CD4-positive, alpha-beta memory T cell (primary cell): Measurements from ENCODE around the gene MMD. TPM values are rescaled to one million over a fixed set of nuclear protein-coding genes. Genes with fewer than 3 reads are reported as not detected.
"Not testable (repeated sequence)": the region's sequence is repeated elsewhere in the genome, so short reads cannot be mapped to it uniquely, and the experiment has no call there.

Experiments
- CTCF ChIA-PET: fragments of 350-600 bp; sonication (Branson Sonifier 250); formaldehyde crosslinking; loops from one replicate; lab custom pipeline; 2021; ENCODE audit warnings: inconsistent platforms; ENCODE audit not compliant: partially characterized antibody; lab: Charles Lee
- POLR2A ChIA-PET: fragments of 350-600 bp; sonication (Branson Sonifier 250); formaldehyde crosslinking; loops from one replicate; lab custom pipeline; 2021; ENCODE audit not compliant: partially characterized antibody; lab: Charles Lee
- DNase-seq, 5 donors: peaks; one replicate each; pipeline versions ENCODE4 v3.0.0 to v3.0.0-alpha.2; 2020 to 2022; ENCODE audit warnings: mixed read lengths in 1 of 5
- H3K27ac ChIP-seq: one replicate; pipeline ENCODE4 v1.7.0; 2013; ENCODE audit warnings: low read depth, low read length
- H3K27me3 ChIP-seq: 2 replicates; pipeline ENCODE4 v1.7.0; 2013; ENCODE audit warnings: mild to moderate bottlenecking, low read length, moderate library complexity; ENCODE audit not compliant: insufficient read depth
- H3K36me3 ChIP-seq: 2 replicates; pipeline ENCODE4 v1.7.0; 2013; ENCODE audit warnings: mild to moderate bottlenecking, low read length, moderate library complexity; ENCODE audit not compliant: insufficient read depth
- H3K4me1 ChIP-seq: 2 replicates; pipeline ENCODE4 v1.7.0; 2013; ENCODE audit warnings: mild to moderate bottlenecking, low read length, moderate library complexity; ENCODE audit not compliant: insufficient read depth
- H3K4me3 ChIP-seq, 2 donors: one replicate each; pipeline ENCODE4 v1.7.0; 2013; ENCODE audit warnings: low read length in 2 of 2, mild to moderate bottlenecking in 1 of 2
- H3K9me3 ChIP-seq, 2 donors: one replicate each; pipeline ENCODE4 v1.7.0; 2013; ENCODE audit warnings: low read length in 2 of 2, control low read depth in 1 of 2; ENCODE audit not compliant: control insufficient read depth in 1 of 2
- H3K27ac Mint-ChIP-seq, 7 donors: one replicate each; pipeline ENCODE4 v1.8.0; 2020 to 2021; ENCODE audit warnings: mixed read lengths in 7 of 7, mild to moderate bottlenecking in 6 of 7, inconsistent platforms in 3 of 7, moderate library complexity in 3 of 7
- H3K27me3 Mint-ChIP-seq, 2 donors: one replicate each; pipeline ENCODE4 v1.8.0; 2020 to 2021; ENCODE audit warnings: mixed read lengths in 2 of 2
- H3K36me3 Mint-ChIP-seq, 2 donors: one replicate each; pipeline ENCODE4 v1.8.0; 2020 to 2021; ENCODE audit warnings: mixed read lengths in 2 of 2, inconsistent platforms in 1 of 2, mild to moderate bottlenecking in 1 of 2
- H3K4me1 Mint-ChIP-seq, 4 donors: one replicate each; pipeline ENCODE4 v1.8.0; 2020 to 2021; ENCODE audit warnings: mixed read lengths in 4 of 4, mild to moderate bottlenecking in 1 of 4
- H3K4me3 Mint-ChIP-seq, 8 donors: one replicate each; pipeline ENCODE4 v1.8.0; 2020 to 2021; ENCODE audit warnings: mixed read lengths in 8 of 8, mild to moderate bottlenecking in 7 of 8, moderate library complexity in 6 of 8, inconsistent platforms in 3 of 8
- H3K9me3 Mint-ChIP-seq, 8 donors: one replicate each; pipeline ENCODE4 v1.8.0; 2020 to 2021; ENCODE audit warnings: mixed read lengths in 8 of 8, mild to moderate bottlenecking in 5 of 8, inconsistent platforms in 3 of 8, moderate library complexity in 1 of 8
- intact Hi-C: fragments of 100-400 bp; cut with micrococcal nuclease; formaldehyde crosslinking; loops from one replicate; pipeline ENCODE4 v1.15.1; 2023
- polyA plus RNA-seq, 2 donors: library from polyadenylated mRNA; unstranded; fragments of 300-500 nt; fragmentation: Illumina TruSeq; gene quantifications; one replicate each; pipeline ENCODE4 v1.2.3, GENCODE V29; 2021
- total RNA-seq, 2 experiments: library from RNA; stranded (reverse); gene quantifications; one replicate each; pipeline ENCODE4 v1.2.3, GENCODE V29; 2021

Gene MMD
- total and polyA plus RNA-seq, 4 experiments from 2014 or later: 4.2 to 20.0 (median 9.2) TPM

DNA sequence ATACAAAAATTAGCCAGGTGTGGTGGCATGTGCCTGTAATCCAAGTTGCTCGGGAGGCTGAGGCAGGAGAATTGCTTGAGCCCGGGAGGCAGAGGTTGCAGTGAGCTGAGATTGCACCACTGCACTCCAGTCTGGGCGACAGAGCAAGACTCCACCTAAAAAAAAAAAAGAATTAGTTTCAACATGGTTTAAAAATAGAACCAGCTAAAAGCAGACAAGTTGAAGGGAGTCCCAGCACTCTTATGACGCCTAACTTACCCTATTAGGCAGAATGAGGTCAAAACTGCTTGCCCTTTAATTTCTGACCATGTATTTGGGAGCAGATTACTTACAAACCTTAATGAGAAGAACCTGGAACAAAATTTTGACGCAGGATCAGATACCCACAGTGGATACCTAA is 17.4 kb downstream of the MMD start:
- H3K4me1 Mint-ChIP-seq, H3K4me3 ChIP-seq, H3K4me3 Mint-ChIP-seq, H3K27ac Mint-ChIP-seq, DNase-seq, H3K27me3 Mint-ChIP-seq, CTCF ChIA-PET, intact Hi-C loops, POLR2A ChIA-PET, H3K27ac ChIP-seq, H3K9me3 ChIP-seq, H3K4me1 ChIP-seq, H3K9me3 Mint-ChIP-seq, H3K27me3 ChIP-seq: not testable (repeated sequence)
- peaks cover 13% of the 10 kb centered on the region for H3K36me3 ChIP-seq
- peaks cover 45 to 62% of the 10 kb centered on the region in 2 donors for H3K36me3 Mint-ChIP-seq

DNA sequence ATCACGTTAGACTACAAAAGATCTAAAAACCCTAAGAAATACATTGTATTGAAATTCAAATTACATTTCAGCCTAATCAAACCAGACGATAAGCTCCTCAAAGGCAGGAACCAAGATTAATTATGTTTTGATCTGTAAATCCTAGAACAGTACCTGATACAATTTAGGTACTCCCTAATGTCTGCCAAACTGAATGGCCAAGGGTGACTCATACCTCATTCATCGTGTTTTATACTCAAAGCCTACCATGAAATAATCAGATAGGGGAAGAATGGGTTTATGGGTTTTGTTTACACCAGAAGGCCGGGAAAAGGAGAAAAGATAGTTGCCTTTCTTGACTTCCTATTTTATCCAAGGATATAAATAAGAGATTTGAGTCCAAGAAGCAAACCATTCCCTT is 19.3 kb downstream of the MMD start:
- no peaks in the 10 kb centered on the region for H3K9me3 ChIP-seq
- POLR2A ChIA-PET: no interaction called here
- peaks cover 45 to 58% of the 10 kb centered on the region in 2 donors for H3K36me3 Mint-ChIP-seq
- H3K4me1 ChIP-seq: no peaks in the 10 kb centered on the region
- intact Hi-C loops: no loop called here
- no peaks in the 10 kb centered on the region for H3K27me3 ChIP-seq
- H3K9me3 Mint-ChIP-seq: no peaks in the 10 kb centered on the region
- H3K4me3 ChIP-seq: no peak overlapping the region
- DNase-seq: no peak
- CTCF ChIA-PET: interaction anchor here (0.6 to 1.8 kb wide), 2 partner anchors 54 to 1800 kb away, joined by 3 to 4 read pairs; no protein-coding TSS in a partner anchor
- peaks cover 5% of the 10 kb centered on the region for H3K36me3 ChIP-seq
- no peak overlapping the region for H3K27ac ChIP-seq
- no peak overlapping the region for H3K4me3 Mint-ChIP-seq
- no peaks in the 10 kb centered on the region for H3K27me3 Mint-ChIP-seq
- no peak overlapping the region for H3K27ac Mint-ChIP-seq
- peaks cover 0 to 1% (median 0%) of the 10 kb centered on the region in 4 donors for H3K4me1 Mint-ChIP-seq

DNA sequence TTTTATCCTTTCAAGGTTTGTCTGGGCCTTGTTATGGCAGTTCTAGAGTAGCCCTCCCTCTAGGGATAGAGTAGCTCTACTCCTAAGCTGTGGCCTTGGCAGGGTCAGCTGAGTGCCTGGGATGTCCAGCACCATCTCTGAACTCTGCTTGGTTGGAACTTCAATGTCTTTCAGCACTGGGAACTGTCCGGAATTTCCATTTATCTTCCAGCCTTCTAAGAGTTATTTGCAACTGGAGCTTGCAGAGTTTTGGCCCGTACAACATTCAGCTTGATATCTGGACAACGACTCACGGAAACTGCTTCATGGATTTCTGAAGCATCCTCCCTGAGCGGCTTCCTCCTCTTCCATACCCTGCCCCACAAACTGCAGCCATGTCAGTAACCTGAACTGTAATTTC is 22.9 kb downstream of the MMD start:
- CTCF ChIA-PET: interaction anchor here (1.4 kb wide), 1 partner anchor 41 kb away, joined by 3 read pairs; no protein-coding TSS in a partner anchor
- no peaks in the 10 kb centered on the region for H3K4me1 ChIP-seq
- H3K27me3 ChIP-seq: no peaks in the 10 kb centered on the region
- no peak for DNase-seq
- intact Hi-C loops: no loop called here
- no peak overlapping the region for H3K27ac Mint-ChIP-seq
- POLR2A ChIA-PET: no interaction called here
- no peaks in the 10 kb centered on the region for H3K9me3 Mint-ChIP-seq
- no peaks in the 10 kb centered on the region for H3K9me3 ChIP-seq
- no peaks in the 10 kb centered on the region for H3K27me3 Mint-ChIP-seq
- no peak overlapping the region for H3K4me3 ChIP-seq
- peaks cover 42 to 51% of the 10 kb centered on the region in 2 donors for H3K36me3 Mint-ChIP-seq
- peaks cover 0 to 1% (median 0%) of the 10 kb centered on the region in 4 donors for H3K4me1 Mint-ChIP-seq
- H3K27ac ChIP-seq: no peak overlapping the region
- peaks cover 4% of the 10 kb centered on the region for H3K36me3 ChIP-seq
- no peak overlapping the region for H3K4me3 Mint-ChIP-seq

DNA sequence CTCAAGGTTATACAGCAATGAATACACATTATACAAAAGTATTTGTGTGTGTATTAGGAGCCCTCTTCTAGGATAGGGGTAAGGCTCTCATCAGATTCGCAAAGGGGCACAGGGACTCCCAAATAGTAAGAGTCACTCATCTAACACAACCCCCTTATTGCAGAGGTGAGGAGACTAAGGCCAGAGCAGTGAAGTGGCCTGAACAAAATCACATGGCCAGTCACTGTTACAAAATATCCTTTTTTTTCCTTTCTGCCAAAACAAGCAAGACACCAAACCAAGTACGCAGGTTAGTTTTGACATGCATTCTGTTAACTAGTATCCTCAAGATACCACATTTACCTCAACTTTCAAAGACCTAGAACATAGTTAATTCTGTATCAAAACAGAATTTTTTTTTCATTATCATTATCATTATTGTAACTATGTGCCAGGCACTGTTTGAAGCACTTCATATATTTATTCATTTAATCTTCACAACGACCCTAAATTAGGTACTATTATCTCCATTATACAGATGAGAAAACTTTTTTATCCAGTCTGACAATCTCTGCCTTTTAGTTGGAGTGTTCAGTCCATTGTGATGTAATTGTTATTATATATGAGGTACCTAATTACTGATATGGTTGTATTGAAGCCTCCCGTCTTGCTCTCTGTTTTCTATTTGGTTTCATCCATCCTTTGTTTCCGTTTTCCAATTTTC is 25.7 kb downstream of the MMD start:
- POLR2A ChIA-PET: no interaction called here

DNA sequence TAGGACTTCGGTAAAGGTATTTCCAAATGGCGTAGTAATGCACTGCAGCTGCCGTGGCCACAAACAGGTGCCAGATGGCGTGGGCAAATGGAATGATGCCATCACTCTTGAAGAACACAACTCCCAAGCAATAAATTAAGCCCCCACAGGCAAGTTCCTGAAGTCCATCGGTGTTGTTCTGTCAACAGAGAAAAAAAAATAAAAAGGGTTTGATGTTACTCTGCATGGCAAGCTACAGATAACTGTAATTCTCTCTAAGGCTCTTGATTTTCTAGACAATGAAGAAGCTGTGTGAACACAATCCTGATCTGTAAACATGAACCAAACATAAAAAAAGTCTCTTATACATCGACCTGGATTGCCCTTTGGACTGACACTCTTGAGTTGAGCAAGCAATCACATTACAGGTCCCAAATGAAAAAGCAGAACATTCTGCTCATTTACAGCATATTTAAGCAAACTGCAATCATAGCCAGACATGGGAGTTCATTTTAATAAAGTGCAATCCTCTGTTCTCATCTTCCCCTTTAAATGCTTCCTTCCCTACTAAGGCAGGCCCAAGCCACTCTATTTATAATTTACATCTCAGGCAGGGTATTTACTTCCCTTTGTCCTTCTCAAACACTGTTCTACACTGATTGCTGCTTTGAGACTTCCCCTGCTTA is 27.1 kb downstream of the MMD start:
- POLR2A ChIA-PET: interaction anchor here (1.0 kb wide), 1 partner anchor 26 kb away, joined by 3 read pairs; no protein-coding TSS in a partner anchor
- H3K27ac Mint-ChIP-seq: peak overlapping the region in 5 of 7 donors; percentile 14 to 72 (median 48)

More for the DNA sequence above, 25.7 kb downstream of the MMD start:
- DNase-seq: no peak
- no peaks in the 10 kb centered on the region for H3K4me1 ChIP-seq
- Mint-ChIP-seq H3K36me3 (peaks cover 40% of the 10 kb centered on the region in 2 donors), H3K27me3 (no peaks in the 10 kb centered on the region), H3K9me3 (no peaks in the 10 kb centered on the region), H3K4me3 (no peak overlapping the region), H3K27ac (no peak overlapping the region), H3K4me1 (peaks cover 0 to 1% (median 0%) of the 10 kb centered on the region in 4 donors)
- intact Hi-C loops: no loop called here
- H3K27me3 ChIP-seq: no peaks in the 10 kb centered on the region
- no peaks in the 10 kb centered on the region for H3K9me3 ChIP-seq
- no peak overlapping the region for H3K27ac ChIP-seq
- no peaks in the 10 kb centered on the region for H3K36me3 ChIP-seq
- CTCF ChIA-PET: no interaction called here
- no peak overlapping the region for H3K4me3 ChIP-seq

DNA sequence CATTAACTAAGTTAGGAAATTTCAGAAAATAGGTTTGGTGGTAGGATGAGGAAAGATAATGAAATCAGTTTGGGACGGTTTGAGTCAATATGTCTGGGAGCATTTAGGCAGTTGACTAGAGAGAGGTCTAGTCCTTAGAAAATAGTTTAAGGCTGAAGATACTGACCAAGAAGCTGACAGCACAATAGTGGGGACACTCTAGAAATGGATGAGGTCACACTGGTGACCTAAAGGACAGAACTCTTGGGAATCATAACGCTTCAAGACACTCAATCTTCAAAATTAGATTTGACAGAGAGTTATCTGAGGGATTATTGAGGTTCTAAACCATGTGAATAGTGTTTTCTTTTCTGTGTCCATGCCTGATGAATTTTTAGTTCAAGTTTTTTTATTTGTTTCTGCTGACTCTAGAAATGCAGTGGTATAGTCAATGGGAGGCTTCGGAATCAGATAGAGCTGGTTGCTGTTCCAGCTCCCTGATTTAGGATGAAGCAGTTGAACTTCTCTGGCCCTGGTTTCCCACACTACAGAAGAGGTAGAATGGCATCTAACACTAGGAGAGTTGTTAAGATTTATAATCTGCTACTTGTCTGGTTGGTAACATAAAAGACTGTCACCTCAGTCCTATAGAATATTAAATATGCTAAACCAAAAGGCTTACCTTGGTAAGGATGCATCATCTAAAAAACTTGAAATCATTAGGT is 29.7 kb downstream of the MMD start:
- no peaks in the 10 kb centered on the region for H3K27me3 Mint-ChIP-seq
- H3K9me3 Mint-ChIP-seq: no peaks in the 10 kb centered on the region
- H3K4me3 Mint-ChIP-seq: no peak overlapping the region
- Histone ChIP-seq H3K36me3 (no peaks in the 10 kb centered on the region), H3K4me3 (no peak overlapping the region), H3K9me3 (no peaks in the 10 kb centered on the region), H3K27ac (no peak overlapping the region), H3K4me1 (no peaks in the 10 kb centered on the region), H3K27me3 (no peaks in the 10 kb centered on the region)
- intact Hi-C loops: no loop called here
- peaks cover 17 to 21% of the 10 kb centered on the region in 2 donors for H3K36me3 Mint-ChIP-seq
- no peak for DNase-seq
- peak overlapping the region in 2 of 7 donors; percentile 45 for H3K27ac Mint-ChIP-seq
- peaks cover 0 to 1% (median 0%) of the 10 kb centered on the region in 4 donors for H3K4me1 Mint-ChIP-seq
- ChIA-PET CTCF (no interaction called here), POLR2A (no interaction called here)

More for the DNA sequence above, 27.1 kb downstream of the MMD start:
- Mint-ChIP-seq H3K4me3 (no peak overlapping the region), H3K9me3 (no peaks in the 10 kb centered on the region), H3K27me3 (no peaks in the 10 kb centered on the region), H3K4me1 (peaks cover 0 to 1% (median under 1%) of the 10 kb centered on the region in 4 donors), H3K36me3 (peaks cover 33 to 35% of the 10 kb centered on the region in 2 donors)
- CTCF ChIA-PET: interaction anchor here (1.0 kb wide), 1 partner anchor 16 kb away, joined by 3 read pairs; no protein-coding TSS in a partner anchor
- Histone ChIP-seq H3K9me3 (no peaks in the 10 kb centered on the region), H3K27me3 (no peaks in the 10 kb centered on the region), H3K36me3 (no peaks in the 10 kb centered on the region), H3K27ac (no peak overlapping the region), H3K4me3 (no peak overlapping the region), H3K4me1 (no peaks in the 10 kb centered on the region)
- no peak for DNase-seq
- intact Hi-C loops: no loop called here

DNA sequence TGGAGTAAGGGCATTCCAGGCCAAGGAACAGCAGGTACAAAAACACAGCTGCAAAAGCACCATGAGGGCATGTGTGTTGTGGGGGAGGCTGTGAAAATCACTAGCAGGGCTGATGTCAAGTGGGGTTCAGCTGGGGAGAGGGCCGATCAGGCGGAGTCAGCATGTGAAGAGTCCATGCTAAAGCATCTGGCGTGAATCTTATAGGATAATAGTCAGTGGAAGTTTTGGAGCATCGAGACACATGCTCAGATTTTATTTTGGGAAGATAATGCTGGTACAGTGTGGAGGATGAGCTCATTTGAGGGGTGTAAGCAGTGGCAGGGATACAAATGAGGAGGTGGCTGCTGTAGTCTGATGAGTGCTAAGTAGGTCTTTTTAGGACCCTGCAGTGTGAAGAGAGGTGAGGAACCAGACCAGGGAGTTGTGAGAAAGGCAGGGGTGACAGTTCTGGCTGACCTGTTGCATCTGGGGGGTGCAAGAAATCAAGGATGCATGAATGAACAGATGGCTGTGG is 30.3 kb downstream of the MMD start:
- ChIA-PET CTCF (no interaction called here), POLR2A (no interaction called here)
- Mint-ChIP-seq H3K9me3 (no peaks in the 10 kb centered on the region), H3K4me1 (peaks cover 0 to 1% (median 0%) of the 10 kb centered on the region in 4 donors), H3K36me3 (peaks cover 17 to 21% of the 10 kb centered on the region in 2 donors), H3K27me3 (no peaks in the 10 kb centered on the region), H3K27ac (peak overlapping the region in 2 of 7 donors; percentile 45), H3K4me3 (no peak overlapping the region)
- no peak overlapping the region for H3K4me3 ChIP-seq
- no peak for DNase-seq
- no peak overlapping the region for H3K27ac ChIP-seq
- intact Hi-C loops: no loop called here
- H3K4me1 ChIP-seq: no peaks in the 10 kb centered on the region
- no peaks in the 10 kb centered on the region for H3K36me3 ChIP-seq
- no peaks in the 10 kb centered on the region for H3K9me3 ChIP-seq
- no peaks in the 10 kb centered on the region for H3K27me3 ChIP-seq
